Measurements from ENCODE around the gene KLHL22. TPM values are rescaled to one million over a fixed set of nuclear protein-coding genes. Genes with fewer than 3 reads are reported as not detected.

The KLHL22 gene
- total and polyA plus RNA-seq, 2 of the 13 experiments (the other 11 are each of a cell fraction or from before 2014, with no cell fraction given): 10.9 to 14.8 TPM

DNA sequence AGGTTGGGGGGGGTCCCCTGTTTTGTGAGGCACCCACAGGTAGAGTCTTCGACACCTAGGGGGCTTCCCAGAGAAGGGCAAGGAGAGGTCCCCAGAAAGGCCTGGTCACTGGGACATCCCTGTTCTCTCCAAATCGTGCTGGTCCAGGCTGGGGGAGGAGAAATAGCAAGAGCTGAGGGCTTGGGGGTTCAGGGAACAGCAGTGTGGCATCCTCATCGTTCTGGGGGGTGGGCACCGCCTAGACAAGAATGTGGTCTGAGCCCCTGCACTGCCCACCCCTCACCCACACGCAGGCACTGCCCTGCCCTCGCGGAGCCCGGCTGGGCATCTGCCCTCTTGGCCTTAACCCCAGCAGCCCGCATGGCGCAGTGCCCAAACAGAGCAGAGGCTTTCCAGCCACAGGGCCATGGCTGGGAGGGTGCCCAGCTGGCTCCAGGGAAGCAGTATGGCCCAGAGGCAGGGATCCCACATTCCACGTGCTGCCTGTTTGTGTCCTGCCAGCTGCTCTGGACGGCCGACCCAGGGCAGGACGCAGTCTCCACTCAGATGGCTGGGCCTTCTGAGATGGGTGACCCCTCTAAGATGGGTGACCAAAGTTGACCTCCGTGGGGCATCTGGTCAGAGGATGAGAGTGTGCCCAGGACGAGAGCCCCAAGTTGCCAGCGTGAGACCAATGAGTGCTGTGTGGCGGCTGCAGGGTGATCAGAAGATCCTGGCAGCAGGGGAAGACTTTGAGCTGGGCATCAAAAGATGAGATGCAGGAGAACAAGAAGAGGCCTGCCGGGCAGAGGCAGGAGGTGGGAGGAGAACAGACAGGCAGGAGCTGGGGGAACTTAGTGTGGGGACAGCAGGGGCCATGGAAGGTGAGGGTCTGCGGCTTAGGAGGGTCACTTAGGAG lies 72.3 kb downstream of the KLHL22 start (continued):
- TF ChIP-seq, protein P1, sequence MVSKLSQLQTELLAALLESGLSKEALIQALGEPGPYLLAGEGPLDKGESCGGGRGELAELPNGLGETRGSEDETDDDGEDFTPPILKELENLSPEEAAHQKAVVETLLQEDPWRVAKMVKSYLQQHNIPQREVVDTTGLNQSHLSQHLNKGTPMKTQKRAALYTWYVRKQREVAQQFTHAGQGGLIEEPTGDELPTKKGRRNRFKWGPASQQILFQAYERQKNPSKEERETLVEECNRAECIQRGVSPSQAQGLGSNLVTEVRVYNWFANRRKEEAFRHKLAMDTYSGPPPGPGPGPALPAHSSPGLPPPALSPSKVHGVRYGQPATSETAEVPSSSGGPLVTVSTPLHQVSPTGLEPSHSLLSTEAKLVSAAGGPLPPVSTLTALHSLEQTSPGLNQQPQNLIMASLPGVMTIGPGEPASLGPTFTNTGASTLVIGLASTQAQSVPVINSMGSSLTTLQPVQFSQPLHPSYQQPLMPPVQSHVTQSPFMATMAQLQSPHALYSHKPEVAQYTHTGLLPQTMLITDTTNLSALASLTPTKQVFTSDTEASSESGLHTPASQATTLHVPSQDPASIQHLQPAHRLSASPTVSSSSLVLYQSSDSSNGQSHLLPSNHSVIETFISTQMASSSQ (IDR thresholded peaks at IDR 0.05; ENCODE audit: low read depth): no peak
- TF ChIP-seq, protein P1 (CRISPR knock-in tag; IDR thresholded peaks at IDR 0.05; ENCODE audit: borderline replicate concordance): no peak
- TF ChIP-seq, protein P2, sequence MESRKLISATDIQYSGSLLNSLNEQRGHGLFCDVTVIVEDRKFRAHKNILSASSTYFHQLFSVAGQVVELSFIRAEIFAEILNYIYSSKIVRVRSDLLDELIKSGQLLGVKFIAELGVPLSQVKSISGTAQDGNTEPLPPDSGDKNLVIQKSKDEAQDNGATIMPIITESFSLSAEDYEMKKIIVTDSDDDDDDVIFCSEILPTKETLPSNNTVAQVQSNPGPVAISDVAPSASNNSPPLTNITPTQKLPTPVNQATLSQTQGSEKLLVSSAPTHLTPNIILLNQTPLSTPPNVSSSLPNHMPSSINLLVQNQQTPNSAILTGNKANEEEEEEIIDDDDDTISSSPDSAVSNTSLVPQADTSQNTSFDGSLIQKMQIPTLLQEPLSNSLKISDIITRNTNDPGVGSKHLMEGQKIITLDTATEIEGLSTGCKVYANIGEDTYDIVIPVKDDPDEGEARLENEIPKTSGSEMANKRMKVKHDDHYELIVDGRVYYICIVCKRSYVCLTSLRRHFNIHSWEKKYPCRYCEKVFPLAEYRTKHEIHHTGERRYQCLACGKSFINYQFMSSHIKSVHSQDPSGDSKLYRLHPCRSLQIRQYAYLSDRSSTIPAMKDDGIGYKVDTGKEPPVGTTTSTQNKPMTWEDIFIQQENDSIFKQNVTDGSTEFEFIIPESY (CRISPR knock-in tag; IDR thresholded peaks at IDR 0.05): 0 out of 2 replicates have a peak, but pooled peaks have one; percentile 12
- TF ChIP-seq ZNF549 (CRISPR knock-in tag; IDR thresholded peaks at IDR 0.05): no peak
- TF ChIP-seq, protein P3, sequence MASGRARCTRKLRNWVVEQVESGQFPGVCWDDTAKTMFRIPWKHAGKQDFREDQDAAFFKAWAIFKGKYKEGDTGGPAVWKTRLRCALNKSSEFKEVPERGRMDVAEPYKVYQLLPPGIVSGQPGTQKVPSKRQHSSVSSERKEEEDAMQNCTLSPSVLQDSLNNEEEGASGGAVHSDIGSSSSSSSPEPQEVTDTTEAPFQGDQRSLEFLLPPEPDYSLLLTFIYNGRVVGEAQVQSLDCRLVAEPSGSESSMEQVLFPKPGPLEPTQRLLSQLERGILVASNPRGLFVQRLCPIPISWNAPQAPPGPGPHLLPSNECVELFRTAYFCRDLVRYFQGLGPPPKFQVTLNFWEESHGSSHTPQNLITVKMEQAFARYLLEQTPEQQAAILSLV (CRISPR knock-in tag; IDR thresholded peaks at IDR 0.05; ENCODE audit: borderline replicate concordance): no peak
- TF ChIP-seq, protein P4, sequence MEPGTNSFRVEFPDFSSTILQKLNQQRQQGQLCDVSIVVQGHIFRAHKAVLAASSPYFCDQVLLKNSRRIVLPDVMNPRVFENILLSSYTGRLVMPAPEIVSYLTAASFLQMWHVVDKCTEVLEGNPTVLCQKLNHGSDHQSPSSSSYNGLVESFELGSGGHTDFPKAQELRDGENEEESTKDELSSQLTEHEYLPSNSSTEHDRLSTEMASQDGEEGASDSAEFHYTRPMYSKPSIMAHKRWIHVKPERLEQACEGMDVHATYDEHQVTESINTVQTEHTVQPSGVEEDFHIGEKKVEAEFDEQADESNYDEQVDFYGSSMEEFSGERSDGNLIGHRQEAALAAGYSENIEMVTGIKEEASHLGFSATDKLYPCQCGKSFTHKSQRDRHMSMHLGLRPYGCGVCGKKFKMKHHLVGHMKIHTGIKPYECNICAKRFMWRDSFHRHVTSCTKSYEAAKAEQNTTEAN (CRISPR knock-in tag; conservative IDR thresholded peaks at IDR 0.05): no peak

All from HepG2 (cell line).